H54 (cell line): ENCODE measurements around the gene XRCC1.

Experiments used
- DNase-seq: peaks from one replicate; pipeline ENCODE4 v3.0.0; 2011; ENCODE audit warnings: low spot score, mixed read lengths; ENCODE audit not compliant: insufficient read length
- FAIRE-seq: peaks from 3 replicates; lab custom pipeline; 2011; peaks lifted over from hg19 to GRCh38; lab: Jason Lieb, UNC
- POLR2A ChIP-seq: IDR thresholded peaks from 2 replicates; pipeline ENCODE4 v1.6.1; 2011; ENCODE audit warnings: low read depth, mild to moderate bottlenecking, low read length

XRCC1 gene

DNA sequence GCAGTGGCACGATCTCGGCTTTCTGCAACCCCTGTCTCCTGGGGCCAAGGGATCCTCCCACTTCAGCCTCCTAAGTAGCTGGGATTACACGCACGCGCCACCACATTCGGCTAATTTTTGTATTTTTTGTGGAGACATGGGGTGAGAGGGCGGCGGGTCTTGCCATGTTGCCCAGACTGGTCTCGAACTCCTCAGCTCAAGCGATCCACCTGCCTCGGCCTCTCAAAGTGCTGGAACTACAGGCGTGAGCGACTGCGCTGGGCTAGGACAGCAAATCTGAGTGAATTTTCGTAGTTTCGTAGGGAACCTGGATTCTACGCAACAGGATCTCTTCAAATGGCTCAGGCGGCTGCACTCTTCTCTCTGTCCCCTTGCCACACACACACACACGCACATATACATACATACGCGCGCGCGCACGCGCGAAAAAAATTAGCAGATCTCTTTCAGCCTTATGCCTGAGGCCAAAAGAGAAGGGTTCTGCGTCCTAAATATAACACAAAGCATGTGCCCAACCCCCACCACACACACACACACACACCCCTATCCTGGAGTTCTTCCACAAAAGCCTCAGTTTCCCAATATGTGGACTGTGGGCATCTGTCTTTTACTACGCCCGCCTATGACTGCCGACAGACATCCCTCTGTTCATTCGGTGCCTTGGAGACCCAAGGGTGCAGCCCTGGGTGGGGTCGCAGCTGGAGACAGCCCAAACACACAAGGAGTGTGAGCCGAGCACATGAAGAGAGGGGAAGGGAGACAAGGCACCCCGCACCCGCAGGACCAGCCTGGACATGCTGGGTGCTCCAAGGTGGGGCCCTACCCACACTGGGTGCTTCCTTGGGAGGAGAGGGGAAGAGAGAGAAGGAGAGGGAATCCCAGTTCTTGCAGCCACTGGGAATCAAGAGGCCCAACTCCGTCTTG is 890 bp upstream of the XRCC1 start:
- DNase-seq (no peak), FAIRE-seq (no peak)
- TF ChIP-seq POLR2A: no peak

- no peak for FAIRE-seq
- TF ChIP-seq POLR2A: 0 out of 2 replicates have a peak, but pooled peaks have one; percentile 32
- peak; percentile 62 for DNase-seq
Measured at GRCh38 chr19:43574424-43575155, 737 bp downstream of the XRCC1 start.

DNA sequence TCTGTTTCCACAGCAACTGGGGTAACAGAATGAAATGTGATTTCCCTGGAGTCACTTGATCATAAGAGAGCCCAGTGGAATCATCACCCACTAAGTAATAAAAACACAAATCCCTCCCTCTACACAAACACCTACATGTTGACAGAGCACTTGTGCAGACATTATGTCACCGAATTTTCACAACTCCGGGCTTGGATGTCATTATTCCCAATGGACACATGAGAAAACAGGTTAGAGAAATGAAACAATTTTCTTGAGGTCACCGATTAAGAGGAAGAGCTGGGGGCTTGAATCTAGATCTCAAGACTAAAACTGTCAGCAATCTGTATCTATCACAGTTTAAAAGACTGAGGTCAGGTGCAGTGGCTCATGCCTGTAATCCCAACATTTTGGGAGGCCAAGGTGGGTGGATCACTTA is 3.1 kb downstream of the XRCC1 start:
- DNase-seq (no peak), FAIRE-seq (no peak)

DNA sequence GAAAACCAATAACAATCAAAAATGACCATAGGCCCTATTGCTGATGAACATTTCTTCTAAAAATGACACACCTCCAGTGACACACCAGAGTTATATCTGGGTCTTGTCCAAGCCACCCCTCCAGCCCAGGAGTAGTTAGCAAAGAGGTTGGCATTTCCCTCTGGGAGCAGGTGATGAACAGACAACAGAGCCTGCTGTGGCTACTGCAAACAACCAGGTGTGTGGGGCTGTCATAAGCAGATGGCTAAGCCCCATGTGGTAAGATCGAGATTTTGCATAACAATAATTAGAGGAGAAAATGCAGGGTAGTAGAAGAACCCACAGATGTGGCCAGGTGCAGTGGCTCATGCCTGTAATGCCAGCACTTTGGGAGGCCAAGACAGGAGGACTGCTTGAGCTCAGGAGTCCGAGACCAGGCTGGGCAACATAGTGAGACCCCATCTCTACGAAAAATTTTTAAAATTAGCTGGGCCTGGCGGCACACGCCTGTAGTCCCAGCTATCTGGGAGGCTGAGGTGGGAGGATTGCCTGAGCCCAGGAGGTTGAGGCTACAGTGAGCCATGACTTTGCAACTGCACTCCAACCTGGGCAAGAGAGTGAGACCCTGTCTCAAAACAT is 5.0 kb downstream of the XRCC1 start:
- DNase-seq (no peak), FAIRE-seq (no peak)
- TF ChIP-seq POLR2A: no peak

More for the DNA sequence above, 3.1 kb downstream of the XRCC1 start:
- no peak for TF ChIP-seq POLR2A

DNA sequence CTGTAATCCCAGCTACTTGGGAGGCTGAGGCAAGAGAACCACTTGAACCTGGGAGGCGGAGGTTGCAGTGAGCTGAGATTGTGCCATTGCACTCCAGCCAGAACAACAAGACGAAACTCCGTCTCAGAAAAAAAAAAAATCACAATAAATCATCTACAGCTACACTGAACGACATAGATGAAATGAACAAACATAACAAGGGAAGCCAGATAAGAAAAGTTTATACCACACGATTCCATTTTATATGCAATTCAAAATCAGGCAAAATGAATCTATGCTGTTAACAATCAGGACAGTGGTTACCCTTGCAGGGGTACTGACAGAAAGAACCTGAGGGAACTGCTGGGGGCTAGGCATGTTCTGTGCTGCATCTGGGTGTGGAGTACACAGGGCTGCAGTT is 5.7 kb downstream of the XRCC1 start:
- DNase-seq: no peak
- no peak for TF ChIP-seq POLR2A
- FAIRE-seq: no peak

GRCh38 chr19:43564800-43565199 is 10.5 kb downstream of the XRCC1 start:
- no peak for FAIRE-seq
- no peak for DNase-seq
- TF ChIP-seq POLR2A: no peak

DNA sequence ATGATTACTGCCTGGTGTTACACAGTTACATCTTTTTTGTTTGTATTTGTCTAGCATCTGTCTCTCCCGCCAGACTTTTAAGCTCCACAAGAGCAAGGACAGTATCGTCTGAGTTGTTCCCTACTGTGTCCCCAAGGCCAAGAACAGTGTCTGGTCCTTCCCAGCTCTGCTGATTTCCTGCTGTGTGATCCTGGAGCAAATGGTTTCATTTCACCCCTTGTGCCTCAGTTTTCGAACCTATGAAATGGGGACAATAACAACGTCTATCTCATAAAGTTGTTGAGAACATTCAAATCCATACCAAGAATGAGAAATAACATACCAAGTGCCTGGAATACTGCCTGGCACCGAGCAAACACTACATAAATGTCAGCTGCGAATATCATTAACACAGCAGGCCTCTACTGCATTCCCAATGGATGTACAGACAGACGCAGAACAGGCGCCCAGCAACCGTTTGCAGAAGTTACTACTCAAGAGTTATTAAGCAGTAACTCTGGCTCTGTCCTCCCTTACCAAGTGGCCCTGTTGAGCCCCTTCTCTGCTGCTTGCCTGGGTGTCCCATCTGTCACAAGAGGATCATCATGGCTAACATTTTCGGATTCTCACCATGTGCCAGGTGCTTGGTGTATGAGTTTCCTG is 11.4 kb downstream of the XRCC1 start:
- DNase-seq (no peak), FAIRE-seq (no peak)
- no peak for TF ChIP-seq POLR2A

- FAIRE-seq: peak; percentile 72
- TF ChIP-seq POLR2A: 0 out of 2 replicates have a peak, but pooled peaks have one; percentile 9
- DNase-seq: peak; percentile 93
Measured at GRCh38 chr19:43562698-43563241, 12.6 kb downstream of the XRCC1 start.

GRCh38 chr19:43562226-43562697 is 13.1 kb downstream of the XRCC1 start:
- no peak for DNase-seq
- no peak for FAIRE-seq
- no peak for TF ChIP-seq POLR2A

GRCh38 chr19:43561139-43561970 is 14.0 kb downstream of the XRCC1 start:
- no peak for TF ChIP-seq POLR2A
- no peak for FAIRE-seq
- no peak for DNase-seq

- peak; percentile 77 for DNase-seq
- FAIRE-seq: no peak
- no peak for TF ChIP-seq POLR2A
Measured at GRCh38 chr19:43560687-43561086, 14.6 kb downstream of the XRCC1 start.

GRCh38 chr19:43555185-43555770 is 20.0 kb downstream of the XRCC1 start:
- FAIRE-seq (peak; percentile 20), DNase-seq (peak; percentile 91)
- no peak for TF ChIP-seq POLR2A
